Measurements from ENCODE around the gene SLC26A3. TPM values are rescaled to one million over a fixed set of nuclear protein-coding genes. Genes with fewer than 3 reads are reported as not detected.

Gene SLC26A3
- total and polyA plus RNA-seq, 2 experiments from 2014 or later, result not detected

- Histone ChIP-seq H3F3A (ENCODE audit: insufficient read depth) (no peaks in the 10 kb centered on the region), H3K27ac (no peak overlapping the region), H3K4me1 (ENCODE audit: insufficient read depth) (no peaks in the 10 kb centered on the region), H3K79me2 (ENCODE audit: insufficient read depth) (no peaks in the 10 kb centered on the region), H4K20me1 (ENCODE audit: insufficient read depth) (no peaks in the 10 kb centered on the region), H3K27me3 (replicated peaks; ENCODE audit: insufficient read depth) (peaks cover 25% of the 10 kb centered on the region), H2AFZ (no peak overlapping the region), H3K36me3 (ENCODE audit: low read depth) (no peaks in the 10 kb centered on the region), H3K4me3 (no peak overlapping the region), H3K9me3 (ENCODE audit: low read depth) (no peaks in the 10 kb centered on the region), H3K9ac (no peak overlapping the region), H3K9me2 (ENCODE audit: insufficient read depth) (no peaks in the 10 kb centered on the region), H3K4me2 (ENCODE audit: unreplicated experiment) (no peak overlapping the region)
- in situ Hi-C loops (cut with MboI), result no loop called here
- no peak for DNase-seq
- WGBS, 2 experiments (ENCODE audit: low coverage in 1 of 2, low lambda C conversion rate in 2 of 2, missing lambda C conversion rate in 2 of 2), result 66 to 70% methylated on average over 1 of the region's 1 CpG
- TF ChIP-seq EZH2phosphoT487 (IDR thresholded peaks at IDR 0.05; ENCODE audit: insufficient read depth, low read depth) (no peak), EZH2 (IDR thresholded peaks at IDR 0.05; ENCODE audit: insufficient read depth, poor library complexity, severe bottlenecking) (no peak)
Measured at GRCh38 chr7:107834401-107834800, 31.4 kb upstream of the SLC26A3 start.

GRCh38 chr7:107833684-107834106 is 30.7 kb upstream of the SLC26A3 start:
- H3K4me2 ChIP-seq (ENCODE audit: unreplicated experiment), result no peak overlapping the region
- H4K20me1 ChIP-seq (ENCODE audit: insufficient read depth), result no peaks in the 10 kb centered on the region
- no peaks in the 10 kb centered on the region for H3K9me3 ChIP-seq (ENCODE audit: low read depth)
- H3K4me1 ChIP-seq (ENCODE audit: insufficient read depth), result no peaks in the 10 kb centered on the region
- in situ Hi-C loops (cut with MboI), result no loop called here
- no peaks in the 10 kb centered on the region for H3F3A ChIP-seq (ENCODE audit: insufficient read depth)
- no peaks in the 10 kb centered on the region for H3K79me2 ChIP-seq (ENCODE audit: insufficient read depth)
- DNase-seq, result no peak
- TF ChIP-seq EZH2phosphoT487 (IDR thresholded peaks at IDR 0.05; ENCODE audit: insufficient read depth, low read depth), result no peak
- WGBS, 2 experiments (ENCODE audit: low coverage in 1 of 2, low lambda C conversion rate in 2 of 2, missing lambda C conversion rate in 2 of 2), result 51 to 56% methylated on average over 7 of the region's 7 CpGs
- H3K27ac ChIP-seq, result no peak overlapping the region
- peaks cover 25% of the 10 kb centered on the region for H3K27me3 ChIP-seq (replicated peaks; ENCODE audit: insufficient read depth)
- H3K9me2 ChIP-seq (ENCODE audit: insufficient read depth), result no peaks in the 10 kb centered on the region
- no peak overlapping the region for H3K4me3 ChIP-seq
- H2AFZ ChIP-seq, result no peak overlapping the region
- H3K36me3 ChIP-seq (ENCODE audit: low read depth), result no peaks in the 10 kb centered on the region
- no peak overlapping the region for H3K9ac ChIP-seq

GRCh38 chr7:107830420-107830819 is 27.4 kb upstream of the SLC26A3 start:
- no peak for DNase-seq
- Histone ChIP-seq H3K27me3 (replicated peaks; ENCODE audit: insufficient read depth) (peaks cover 25% of the 10 kb centered on the region), H3K4me1 (ENCODE audit: insufficient read depth) (no peaks in the 10 kb centered on the region), H3K9me3 (ENCODE audit: low read depth) (no peaks in the 10 kb centered on the region), H3K9me2 (ENCODE audit: insufficient read depth) (no peaks in the 10 kb centered on the region), H3K79me2 (ENCODE audit: insufficient read depth) (no peaks in the 10 kb centered on the region), H3F3A (ENCODE audit: insufficient read depth) (no peaks in the 10 kb centered on the region), H3K4me3 (no peak overlapping the region), H3K27ac (no peak overlapping the region), H2AFZ (no peak overlapping the region), H4K20me1 (ENCODE audit: insufficient read depth) (no peaks in the 10 kb centered on the region), H3K9ac (no peak overlapping the region), H3K36me3 (ENCODE audit: low read depth) (no peaks in the 10 kb centered on the region), H3K4me2 (ENCODE audit: unreplicated experiment) (no peak overlapping the region)
- whole genome bisulfite sequencing, 2 experiments (ENCODE audit: low coverage in 1 of 2, low lambda C conversion rate in 2 of 2, missing lambda C conversion rate in 2 of 2), result 44 to 48% methylated on average over 3 of the region's 3 CpGs
- no peak for TF ChIP-seq EZH2 (IDR thresholded peaks at IDR 0.05; ENCODE audit: insufficient read depth, poor library complexity, severe bottlenecking)
- TF ChIP-seq EZH2phosphoT487 (IDR thresholded peaks at IDR 0.05; ENCODE audit: insufficient read depth, low read depth), result no peak
- in situ Hi-C loops (cut with MboI), result no loop called here

- DNase-seq, result no peak
- H3K36me3 ChIP-seq (ENCODE audit: low read depth), result no peaks in the 10 kb centered on the region
- no peak overlapping the region for H3K4me2 ChIP-seq (ENCODE audit: unreplicated experiment)
- no peak overlapping the region for H3K9ac ChIP-seq
- H3F3A ChIP-seq (ENCODE audit: insufficient read depth), result no peaks in the 10 kb centered on the region
- H3K27ac ChIP-seq, result no peak overlapping the region
- H3K4me1 ChIP-seq (ENCODE audit: insufficient read depth), result no peaks in the 10 kb centered on the region
- no peaks in the 10 kb centered on the region for H3K9me2 ChIP-seq (ENCODE audit: insufficient read depth)
- TF ChIP-seq EZH2 (IDR thresholded peaks at IDR 0.05; ENCODE audit: insufficient read depth, poor library complexity, severe bottlenecking), result no peak
- no peak for TF ChIP-seq EZH2phosphoT487 (IDR thresholded peaks at IDR 0.05; ENCODE audit: insufficient read depth, low read depth)
- no peaks in the 10 kb centered on the region for H3K9me3 ChIP-seq (ENCODE audit: low read depth)
- H3K4me3 ChIP-seq, result no peak overlapping the region
- peaks cover 16% of the 10 kb centered on the region; the same call in 1 of the 2 replicates for H3K27me3 ChIP-seq (replicated peaks; ENCODE audit: insufficient read depth)
- H4K20me1 ChIP-seq (ENCODE audit: insufficient read depth), result no peaks in the 10 kb centered on the region
- H3K79me2 ChIP-seq (ENCODE audit: insufficient read depth), result no peaks in the 10 kb centered on the region
- H2AFZ ChIP-seq, result no peak overlapping the region
- in situ Hi-C loops (cut with MboI), result no loop called here
- 38 to 40% methylated on average over 4 of the region's 4 CpGs for WGBS, 2 experiments (ENCODE audit: low coverage in 1 of 2, low lambda C conversion rate in 2 of 2, missing lambda C conversion rate in 2 of 2)
Measured at GRCh38 chr7:107828540-107828939, 25.5 kb upstream of the SLC26A3 start.

GRCh38 chr7:107827501-107827900 is 24.5 kb upstream of the SLC26A3 start:
- no peak for TF ChIP-seq EZH2phosphoT487 (IDR thresholded peaks at IDR 0.05; ENCODE audit: insufficient read depth, low read depth)
- no peak for TF ChIP-seq EZH2 (IDR thresholded peaks at IDR 0.05; ENCODE audit: insufficient read depth, poor library complexity, severe bottlenecking)
- Histone ChIP-seq H3K9me2 (ENCODE audit: insufficient read depth) (no peaks in the 10 kb centered on the region), H3K27me3 (replicated peaks; ENCODE audit: insufficient read depth) (peaks cover 10% of the 10 kb centered on the region; the same call in 1 of the 2 replicates), H3K4me2 (ENCODE audit: unreplicated experiment) (no peak overlapping the region), H3K27ac (no peak overlapping the region), H3K9me3 (ENCODE audit: low read depth) (no peaks in the 10 kb centered on the region), H3K9ac (no peak overlapping the region), H3F3A (ENCODE audit: insufficient read depth) (no peaks in the 10 kb centered on the region), H3K36me3 (ENCODE audit: low read depth) (no peaks in the 10 kb centered on the region), H4K20me1 (ENCODE audit: insufficient read depth) (no peaks in the 10 kb centered on the region), H2AFZ (no peak overlapping the region), H3K4me3 (no peak overlapping the region), H3K79me2 (ENCODE audit: insufficient read depth) (no peaks in the 10 kb centered on the region), H3K4me1 (ENCODE audit: insufficient read depth) (no peaks in the 10 kb centered on the region)
- in situ Hi-C loops (cut with MboI), result no loop called here
- DNase-seq, result no peak
- WGBS, 2 experiments (ENCODE audit: low coverage in 1 of 2, low lambda C conversion rate in 2 of 2, missing lambda C conversion rate in 2 of 2), result 19 to 28% methylated on average over 2 of the region's 2 CpGs

Measured in GM23248 (cell line).